CD4-positive, alpha-beta T cell treated with Interleukin-15 for 1 hour (primary cell): ENCODE results near the gene IGHMBP2.

ENCODE experiments used
- DNase-seq: peaks from one replicate; pipeline ENCODE4 v3.0.0-alpha.2; 2020

IGHMBP2 gene

DNA sequence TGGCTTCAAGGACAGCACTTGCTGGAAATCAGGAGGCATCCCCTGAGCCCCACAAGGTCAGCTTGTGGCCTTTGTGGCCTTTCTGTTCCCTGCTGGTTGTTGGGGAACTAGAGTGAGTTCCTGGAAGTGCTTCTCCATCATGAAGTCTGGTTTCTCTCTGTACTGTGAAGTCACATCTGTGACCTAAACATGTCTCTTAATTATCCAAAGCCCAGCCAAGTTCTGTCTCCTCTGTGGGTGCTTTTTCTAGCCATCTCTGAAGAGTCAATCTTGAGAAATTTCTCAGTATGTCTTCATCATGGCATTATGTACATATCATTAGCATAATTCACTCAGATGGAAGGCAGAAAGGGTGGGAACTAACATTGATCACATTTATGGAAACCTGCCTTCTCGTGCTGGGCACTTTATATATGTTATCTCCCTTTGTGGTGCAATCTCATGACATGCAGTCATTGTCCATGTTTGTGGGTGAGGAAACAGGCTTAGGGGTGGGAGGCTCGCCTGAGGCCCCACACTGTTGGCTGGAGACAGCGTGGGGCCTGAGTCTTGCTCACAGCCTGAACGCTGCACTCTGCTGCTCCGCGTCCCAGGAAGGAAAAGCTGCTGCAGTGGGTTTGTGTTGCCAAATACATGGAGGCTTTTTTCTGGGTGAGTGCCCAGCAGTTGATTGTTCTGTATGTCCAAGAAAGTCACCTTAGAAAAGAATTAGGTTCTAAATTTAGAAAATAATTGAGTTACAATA is 24.6 kb downstream of the IGHMBP2 start:
- DNase-seq, result no peak

DNA sequence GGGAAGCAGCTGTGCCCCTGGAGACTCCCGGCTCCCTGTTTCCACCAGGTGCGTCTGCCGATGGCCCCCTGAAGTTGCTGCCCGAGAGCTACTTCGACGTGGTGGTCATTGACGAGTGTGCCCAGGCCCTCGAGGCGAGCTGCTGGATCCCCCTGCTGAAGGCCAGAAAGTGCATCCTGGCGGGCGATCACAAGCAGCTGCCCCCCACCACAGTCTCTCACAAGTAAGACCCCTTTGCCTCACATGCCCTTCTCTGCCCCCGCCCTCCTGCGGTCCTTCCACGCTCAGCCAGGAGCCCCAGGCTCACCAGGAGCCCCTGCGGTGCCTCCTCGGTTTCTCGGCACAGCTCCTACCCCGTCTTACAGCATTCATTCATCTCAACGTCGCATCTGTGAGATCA is 25.4 kb downstream of the IGHMBP2 start:
- DNase-seq, result no peak

DNA sequence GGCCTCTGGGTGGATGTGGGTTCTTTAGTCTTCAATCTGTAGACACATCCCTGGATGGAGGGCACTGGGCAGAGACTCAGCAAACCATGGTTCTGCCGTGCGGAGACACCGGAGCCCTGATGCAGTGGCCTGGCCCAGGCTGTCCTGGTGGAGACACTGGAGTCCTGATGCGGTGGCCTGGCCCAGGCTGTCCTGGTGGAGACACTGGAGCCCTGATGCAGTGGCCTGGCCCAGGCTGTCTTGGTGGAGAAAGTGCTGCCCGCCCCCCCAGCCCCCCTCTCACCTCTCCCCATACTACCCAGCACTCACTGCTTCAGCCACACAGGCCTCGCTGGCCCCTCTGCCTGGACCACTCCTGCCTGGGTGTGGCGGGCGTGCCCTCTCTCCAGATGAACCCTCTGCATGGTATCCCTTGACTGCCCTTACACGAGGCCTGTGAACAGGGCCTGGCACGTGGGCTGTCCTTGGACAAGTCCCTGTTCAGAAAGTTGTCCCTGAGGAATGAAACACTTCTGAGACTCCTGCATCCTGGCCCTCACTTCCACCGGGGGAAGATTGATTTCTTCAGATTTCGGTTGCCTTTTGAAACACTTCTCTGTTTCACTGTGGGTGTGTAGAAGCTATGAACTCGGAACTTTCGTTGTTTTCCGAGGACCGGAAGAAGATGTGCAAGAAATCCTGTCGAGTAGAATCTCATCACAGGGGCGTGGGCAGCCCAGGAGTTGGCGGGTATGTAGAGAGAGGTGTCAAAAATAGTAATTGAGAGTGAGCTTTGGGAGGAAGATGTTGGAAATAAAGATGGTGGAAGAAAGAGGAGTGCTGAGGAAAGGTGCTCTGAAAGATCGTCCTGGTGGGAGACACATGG is 26.2 kb downstream of the IGHMBP2 start:
- DNase-seq, result no peak

DNA sequence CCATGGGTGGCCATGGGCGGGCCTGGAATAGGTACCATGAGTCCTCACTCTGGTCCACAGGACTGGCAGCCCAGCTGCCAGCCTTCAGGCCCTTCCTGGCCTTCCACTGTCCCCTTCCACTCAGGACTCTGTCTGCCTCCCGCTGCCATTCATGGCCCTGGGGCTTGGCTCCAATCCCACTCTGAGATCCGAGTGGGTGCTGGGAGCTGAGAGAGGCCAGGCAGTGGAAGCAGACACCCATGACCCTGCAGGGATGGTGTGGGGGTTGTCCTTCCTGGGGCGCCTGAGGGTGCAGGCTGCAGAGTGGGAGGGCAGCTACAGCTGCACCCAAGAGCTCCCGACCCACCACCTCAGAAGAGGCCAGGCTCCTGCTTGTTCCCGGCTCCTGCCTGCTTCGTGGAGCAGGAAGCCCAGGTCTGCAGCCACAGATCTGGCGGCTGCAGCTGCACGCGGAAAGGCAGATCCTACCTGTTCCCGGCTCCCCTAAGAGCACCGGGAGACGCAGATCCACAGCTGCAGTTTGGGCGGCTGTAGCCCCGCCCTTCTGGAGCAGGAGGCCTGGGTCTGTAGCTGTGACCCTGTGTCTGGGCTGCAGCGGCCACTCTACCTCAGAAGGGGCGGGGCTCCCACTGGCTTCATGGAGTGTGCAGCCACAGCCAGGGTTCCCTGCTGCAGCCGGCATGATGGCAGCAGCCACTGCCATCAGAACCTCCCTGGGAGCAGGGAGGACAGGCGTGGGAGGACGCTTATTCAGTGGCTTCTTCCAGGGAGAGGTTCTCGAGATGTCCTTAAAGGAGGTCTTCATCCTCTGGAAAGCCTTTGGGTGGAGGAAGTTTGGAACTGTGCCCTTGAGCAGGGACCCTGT is 27.5 kb downstream of the IGHMBP2 start:
- no peak for DNase-seq

DNA sequence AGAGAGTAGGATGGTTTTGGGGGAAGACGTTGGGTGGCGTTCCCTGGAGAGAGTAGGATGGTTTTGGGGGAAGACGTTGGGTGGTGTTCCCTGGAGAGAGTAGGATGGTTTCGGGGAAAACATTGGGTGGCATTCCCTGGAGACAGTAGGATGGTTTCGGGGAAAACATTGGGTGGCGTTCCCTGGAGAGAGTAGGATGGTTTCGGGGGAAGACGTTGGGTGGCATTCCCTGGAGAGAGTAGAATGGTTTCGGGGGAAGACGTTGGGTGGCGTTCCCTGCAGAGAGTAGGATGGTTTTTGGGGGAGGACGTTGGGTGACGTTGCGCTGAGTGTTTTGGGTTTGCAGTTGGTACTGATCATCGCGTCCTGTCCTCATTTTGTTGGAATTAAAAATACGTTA is 28.2 kb downstream of the IGHMBP2 start:
- no peak for DNase-seq

DNA sequence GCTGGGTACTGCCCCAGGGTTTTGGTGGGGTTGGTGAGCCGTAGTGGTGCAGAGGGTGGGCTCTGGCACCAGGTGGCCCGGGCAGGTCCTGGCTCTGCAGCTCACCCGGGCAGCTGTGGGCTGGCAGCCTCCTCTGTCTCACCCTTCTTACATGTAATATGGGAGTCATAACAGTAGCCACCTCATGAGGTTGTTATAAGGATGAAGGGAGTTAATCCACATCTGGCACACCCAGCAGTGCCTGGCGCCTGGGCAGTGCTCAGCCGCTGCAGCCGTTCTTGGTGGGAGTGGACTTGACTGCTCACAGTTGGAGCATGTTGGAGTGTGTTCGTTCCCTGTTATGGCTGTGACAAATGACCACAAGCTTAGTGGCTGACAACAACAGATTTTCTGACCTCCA is 28.7 kb downstream of the IGHMBP2 start:
- no peak for DNase-seq

DNA sequence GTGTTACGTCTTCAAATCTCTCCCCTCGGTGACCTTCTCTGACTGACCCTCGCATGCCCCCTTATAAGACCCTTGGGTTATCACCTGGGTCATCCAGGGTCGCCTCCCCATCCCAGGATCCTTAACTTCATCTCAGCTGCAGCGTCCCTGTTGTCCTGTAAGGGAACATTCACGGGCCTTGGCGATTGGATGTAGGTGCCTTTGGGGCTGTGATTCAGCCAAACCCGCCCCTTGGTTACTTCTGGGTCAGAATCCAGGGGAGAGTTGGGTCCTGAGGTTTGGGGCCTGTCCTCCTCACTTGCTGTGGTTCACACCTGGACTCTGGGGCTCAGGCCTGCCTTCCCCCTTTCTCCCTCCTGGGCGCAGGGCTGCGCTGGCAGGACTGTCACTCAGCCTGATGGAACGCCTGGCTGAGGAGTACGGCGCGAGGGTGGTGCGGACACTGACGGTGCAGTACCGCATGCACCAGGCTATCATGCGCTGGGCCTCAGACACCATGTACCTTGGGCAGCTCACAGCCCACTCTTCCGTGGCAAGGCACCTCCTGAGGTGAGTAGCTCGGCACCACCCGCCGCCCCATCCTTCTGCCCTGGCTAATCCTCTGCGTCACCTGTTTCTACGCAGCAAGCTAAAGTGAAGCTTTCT is 29.4 kb downstream of the IGHMBP2 start:
- DNase-seq, result no peak

DNA sequence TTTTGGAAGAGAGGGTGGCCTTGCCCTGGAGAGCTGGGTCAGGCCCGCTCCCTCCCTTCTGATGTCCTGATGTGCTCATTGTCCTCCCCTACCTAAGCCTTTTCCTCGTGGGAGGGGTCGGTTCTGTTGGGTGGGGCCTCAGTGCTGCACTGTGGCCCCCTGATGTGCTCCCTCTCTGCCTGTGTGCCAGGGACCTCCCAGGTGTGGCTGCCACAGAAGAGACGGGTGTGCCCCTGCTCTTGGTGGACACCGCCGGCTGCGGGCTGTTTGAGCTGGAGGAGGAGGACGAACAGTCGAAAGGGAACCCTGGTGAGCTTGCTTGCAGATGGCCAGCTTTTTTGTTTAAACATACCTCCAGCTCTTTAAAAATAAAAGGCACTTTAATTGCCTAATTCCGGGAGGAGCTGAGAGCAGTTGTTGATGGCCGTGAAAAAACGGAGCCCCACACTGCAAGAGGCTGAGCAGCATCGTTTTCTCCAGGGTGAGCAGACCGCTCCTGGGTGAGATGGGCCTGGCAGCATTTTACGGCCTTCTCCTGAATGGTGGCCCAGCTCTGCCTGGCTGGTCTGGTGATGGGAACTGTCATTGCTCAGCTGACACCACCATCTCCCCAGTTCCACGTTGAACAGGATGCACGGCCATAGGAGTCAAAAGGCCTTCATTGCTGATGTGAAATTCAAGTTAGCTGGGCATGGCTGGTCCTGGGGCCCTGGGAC is 30.1 kb downstream of the IGHMBP2 start:
- DNase-seq, result no peak

DNA sequence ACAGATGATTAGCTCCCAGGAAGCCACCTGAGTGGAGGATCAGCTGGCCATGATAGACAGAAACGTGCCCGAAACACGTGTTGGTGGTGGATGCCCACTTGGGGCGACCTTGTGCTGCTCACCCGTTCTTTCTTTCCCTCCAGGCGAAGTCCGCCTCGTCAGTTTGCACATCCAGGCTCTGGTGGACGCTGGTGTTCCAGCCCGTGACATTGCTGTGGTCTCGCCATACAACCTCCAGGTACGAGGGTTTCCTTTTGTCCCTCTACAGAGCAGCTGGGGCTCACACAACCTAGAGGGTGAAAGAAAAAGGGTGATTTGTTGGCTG is 30.6 kb downstream of the IGHMBP2 start:
- DNase-seq, result no peak

DNA sequence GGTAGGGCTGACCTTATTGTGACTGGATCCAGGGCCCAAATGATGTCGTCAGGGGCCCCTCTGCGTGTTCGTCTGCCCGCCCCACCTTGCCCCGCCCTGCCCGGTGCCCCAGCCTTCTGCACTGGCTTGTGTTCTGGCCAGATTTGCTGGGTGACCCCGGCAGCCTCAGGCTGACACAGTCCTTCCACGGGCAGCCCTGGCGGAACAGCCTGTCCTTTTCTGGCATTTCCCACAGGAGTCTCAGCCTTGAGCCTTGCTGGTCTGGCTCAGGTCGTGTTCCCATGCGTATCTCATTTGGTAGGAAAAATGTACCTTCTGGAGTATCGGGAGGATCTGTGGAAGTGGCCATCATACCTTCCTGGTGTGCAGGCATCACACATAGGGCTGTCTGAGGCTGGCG is 31.0 kb downstream of the IGHMBP2 start:
- no peak for DNase-seq

DNA sequence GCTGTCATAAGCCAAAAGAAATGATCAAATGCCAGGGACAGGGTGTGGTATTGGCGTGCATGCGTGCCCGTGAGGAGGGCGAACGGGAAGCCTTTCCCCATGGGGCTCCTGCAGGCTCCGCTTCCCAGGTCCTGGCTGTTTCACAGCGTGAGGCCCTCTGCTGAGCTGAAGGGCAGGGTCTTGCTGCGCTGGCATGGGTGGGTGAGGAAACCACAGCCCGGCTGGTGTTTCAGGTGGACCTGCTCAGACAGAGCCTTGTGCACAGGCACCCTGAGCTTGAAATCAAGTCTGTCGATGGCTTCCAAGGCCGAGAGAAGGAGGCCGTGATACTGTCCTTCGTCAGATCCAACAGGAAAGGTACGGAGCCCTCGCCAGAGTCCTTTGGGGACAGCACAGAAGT is 31.4 kb downstream of the IGHMBP2 start:
- DNase-seq, result no peak

DNA sequence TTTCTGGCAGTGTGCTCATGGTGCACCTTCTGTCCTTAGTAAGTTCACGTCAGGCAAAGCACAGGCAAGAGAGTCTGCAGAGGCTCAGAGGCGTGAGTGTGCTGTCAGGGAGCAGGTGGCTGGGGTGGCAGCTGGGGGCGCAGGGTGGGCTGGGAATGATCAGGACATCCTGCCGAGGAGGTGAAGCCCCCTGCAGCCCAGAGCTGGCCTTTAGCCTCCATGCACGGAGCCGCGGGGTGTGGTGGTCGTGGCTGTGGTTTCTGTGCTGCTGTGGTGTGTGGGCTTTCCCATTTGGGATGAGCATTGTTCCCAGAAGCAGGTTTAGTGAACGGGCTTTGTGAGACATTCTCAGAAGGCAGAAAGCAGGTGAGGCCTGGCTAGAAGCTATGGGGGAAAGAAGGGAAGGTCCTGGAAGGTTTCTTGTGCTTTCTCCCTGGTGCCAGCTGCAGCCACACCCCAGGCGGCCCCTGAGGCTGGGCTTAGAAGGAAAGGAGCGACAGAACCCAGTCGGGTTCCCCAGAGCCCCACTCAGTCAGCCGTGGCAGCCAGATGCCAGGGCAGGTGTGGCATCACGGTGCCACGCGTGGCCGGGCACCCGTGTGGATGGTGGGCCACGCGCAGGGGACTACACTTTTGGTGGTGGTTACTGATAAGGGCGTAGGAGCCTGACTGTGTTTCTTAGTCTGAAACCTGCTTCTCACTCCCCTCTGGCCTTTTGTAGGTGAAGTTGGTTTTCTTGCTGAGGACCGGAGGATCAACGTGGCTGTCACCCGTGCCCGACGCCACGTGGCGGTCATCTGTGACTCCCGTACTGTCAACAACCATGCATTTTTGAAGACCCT is 32.0 kb downstream of the IGHMBP2 start:
- no peak for DNase-seq

DNA sequence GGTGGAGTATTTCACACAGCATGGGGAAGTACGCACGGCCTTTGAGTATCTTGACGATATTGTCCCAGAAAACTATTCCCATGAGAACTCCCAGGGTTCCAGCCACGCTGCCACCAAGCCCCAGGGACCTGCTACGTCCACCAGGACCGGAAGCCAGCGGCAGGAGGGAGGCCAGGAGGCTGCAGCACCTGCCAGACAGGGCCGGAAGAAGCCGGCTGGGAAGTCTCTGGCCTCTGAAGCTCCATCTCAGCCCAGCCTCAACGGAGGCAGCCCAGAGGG is 32.6 kb downstream of the IGHMBP2 start:
- DNase-seq, result no peak

DNA sequence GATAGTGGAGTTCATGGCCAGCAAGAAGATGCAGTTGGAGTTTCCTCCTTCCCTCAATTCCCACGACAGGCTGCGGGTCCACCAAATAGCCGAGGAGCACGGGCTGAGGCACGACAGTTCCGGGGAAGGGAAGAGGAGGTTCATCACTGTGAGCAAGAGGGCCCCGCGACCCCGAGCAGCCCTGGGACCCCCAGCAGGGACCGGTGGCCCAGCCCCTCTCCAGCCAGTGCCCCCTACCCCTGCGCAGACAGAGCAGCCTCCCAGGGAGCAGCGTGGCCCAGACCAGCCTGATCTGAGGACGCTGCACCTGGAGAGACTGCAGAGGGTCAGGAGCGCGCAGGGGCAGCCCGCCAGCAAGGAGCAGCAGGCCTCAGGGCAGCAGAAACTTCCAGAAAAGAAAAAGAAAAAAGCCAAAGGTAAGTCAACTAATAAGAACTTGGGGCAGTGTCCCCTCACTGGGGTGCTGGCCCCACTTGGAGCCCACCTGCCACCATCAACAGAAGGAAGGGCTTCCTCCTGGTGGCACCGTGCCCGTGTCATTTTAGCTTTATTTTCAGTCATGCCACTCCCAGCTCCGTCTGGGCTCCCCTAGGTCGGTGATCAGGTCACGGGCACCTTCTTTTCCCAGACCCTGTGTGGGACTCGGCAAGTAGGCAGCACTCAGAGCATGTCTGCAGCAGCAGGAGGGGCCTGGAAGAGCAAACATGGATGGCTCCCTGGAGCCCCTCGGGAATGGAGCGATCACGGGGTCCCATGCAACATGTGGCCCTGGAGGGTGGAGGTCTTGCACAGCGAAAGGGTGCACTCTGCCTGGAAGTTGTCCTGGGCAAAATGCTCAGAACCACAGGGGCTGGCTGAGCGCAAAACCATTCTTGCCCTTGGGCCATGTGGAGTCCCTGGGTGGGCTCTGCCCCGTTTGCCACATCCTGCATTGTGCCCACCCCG is 33.3 kb downstream of the IGHMBP2 start:
- no peak for DNase-seq

DNA sequence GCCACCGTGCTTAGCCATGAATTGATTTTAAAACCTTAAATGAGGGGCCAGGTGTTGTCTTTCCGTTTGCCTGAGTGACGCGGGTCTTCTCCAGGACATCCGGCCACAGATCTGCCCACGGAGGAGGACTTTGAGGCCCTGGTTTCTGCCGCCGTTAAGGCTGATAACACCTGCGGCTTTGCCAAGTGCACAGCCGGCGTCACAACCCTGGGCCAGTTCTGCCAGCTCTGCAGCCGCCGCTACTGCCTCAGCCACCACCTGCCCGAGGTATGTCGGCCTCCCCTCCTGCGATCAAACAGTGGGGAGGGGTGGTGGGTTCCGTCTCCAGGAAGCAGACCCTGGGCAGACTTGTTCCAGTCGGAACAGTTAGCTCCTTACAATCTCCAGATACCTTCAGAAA is 34.4 kb downstream of the IGHMBP2 start:
- DNase-seq, result no peak

DNA sequence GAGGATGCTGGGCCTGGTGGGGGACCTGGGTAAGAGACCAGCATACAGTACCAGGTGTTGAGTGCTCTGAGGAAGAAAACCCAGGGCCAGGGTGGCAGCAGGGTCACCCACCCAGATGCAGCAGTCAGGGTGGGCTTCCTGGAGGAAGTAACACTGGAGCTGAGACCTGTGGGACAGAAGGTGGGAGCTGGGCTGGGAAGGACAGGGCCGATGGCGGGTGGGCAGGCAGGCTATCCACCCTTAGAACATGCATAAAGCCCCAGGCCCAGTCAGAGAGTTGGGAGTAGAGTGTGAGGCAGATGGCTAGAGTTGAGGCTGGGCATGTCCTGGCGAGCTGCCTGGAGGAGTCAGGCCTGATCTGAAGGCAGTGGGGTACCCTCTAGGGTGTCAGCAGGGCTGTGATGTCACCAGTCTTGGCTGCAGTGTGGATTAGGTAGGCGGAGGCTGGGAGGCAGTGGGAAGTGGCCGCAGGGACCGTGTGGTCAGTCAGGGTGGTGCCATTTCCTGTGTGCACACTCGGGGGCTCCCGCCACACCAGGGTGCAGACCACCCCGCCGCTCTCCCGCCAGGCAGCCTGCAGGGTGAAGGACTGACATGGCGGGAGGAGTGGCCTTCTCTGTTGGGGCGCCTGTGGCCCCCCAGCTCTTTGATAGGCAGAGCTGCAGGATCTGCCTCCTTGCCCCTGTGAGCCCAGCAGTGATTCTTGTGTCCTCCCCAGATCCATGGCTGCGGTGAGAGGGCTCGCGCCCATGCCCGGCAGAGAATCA is 35.3 kb downstream of the IGHMBP2 start:
- no peak for DNase-seq

DNA sequence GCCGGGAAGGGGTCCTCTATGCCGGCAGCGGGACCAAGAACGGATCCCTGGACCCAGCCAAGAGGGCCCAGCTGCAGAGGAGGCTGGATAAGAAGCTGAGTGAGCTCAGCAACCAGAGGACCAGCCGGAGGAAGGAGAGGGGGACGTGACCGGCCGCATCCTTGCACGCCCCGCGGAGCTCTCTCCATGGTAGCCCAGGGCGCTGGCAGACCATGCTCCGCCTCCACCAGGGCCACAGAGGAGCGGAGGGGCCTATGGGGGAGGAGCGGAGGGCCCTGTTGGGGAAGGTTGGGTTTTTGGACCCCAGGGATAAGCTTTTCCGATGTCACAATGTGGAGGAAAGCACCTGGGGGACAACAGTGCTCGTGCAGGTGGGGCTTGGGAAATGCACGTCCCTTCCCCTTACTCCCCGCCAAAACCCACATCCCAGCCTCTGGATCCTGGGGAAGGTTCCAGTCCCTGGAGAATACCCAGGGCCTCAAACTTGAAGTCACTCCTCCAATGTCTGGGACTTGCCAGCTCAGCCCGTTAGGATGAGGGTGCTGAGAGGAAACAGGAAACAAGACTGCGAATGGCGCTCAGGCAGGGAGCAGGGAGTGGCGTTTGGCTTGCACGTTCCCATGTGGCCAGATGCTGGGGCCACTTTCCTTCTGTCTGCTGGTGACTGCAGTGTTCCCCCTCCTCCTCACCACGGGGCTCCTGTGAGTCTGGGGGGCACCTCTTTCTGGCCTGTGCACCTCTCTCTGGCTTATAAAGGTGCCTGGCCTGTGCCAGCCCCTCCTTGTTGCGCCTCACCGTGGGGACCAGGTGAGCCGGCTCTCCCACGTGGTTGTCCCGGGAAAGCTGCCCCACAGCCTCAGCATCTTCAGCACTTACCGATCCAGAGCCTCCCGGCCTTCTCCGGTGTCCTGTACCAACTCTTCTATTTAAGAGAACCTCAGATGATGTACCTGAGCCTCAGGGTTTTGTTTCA is 36.2 kb downstream of the IGHMBP2 start:
- DNase-seq, result no peak

DNA sequence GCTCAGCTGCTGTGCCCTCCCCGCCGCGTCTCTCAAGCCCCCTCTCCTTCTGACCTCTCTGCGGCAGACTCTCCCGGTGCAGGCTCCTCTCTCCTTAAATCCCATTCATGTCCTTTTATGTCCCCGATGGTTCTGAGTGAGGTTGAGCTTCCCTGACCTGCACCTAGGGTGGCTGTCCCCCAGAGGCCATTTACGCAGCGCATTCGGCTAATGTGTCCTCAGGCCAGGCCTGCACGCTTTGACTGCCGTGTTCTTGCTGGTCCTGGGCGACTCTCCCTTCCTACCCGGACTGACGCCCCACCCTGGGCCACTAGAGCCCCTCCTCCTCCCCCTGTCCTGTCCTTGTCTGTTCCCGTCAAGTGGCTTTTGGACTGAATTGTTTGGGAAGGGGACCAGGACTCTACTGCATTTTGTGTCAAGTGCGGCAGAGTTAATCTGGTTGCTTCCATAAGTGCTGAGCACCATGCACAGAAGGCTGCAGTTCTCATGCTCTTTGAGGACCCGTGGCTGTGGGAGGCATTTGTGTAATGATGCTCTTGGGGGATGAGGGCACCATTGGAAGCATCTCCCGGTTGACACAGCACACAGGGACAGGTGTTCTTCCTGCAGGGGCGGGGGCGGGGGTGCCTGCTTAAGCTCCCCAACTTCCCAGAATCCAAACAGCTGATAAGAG is 37.1 kb downstream of the IGHMBP2 start:
- no peak for DNase-seq
